GM23338 (cell line): ENCODE measurements around the gene STAT1.

ENCODE experiments used
- CREB1 ChIP-seq: fragments of 250-450 bp; sonication (Bioruptor Pico); IDR thresholded peaks from 2 replicates; pipeline ENCODE4 v1.5.0; 2020; ENCODE audit warnings: low read depth, mild to moderate bottlenecking, moderate library complexity
- CTCF ChIP-seq, 2 experiments: fragments of 200-600 bp in 1 of 2; sonication (generic) in 1 of 2; conservative IDR thresholded peaks; 2 replicates each; pipeline versions ENCODE4 v1.5.1 to v1.6.1; 2016 to 2017; ENCODE audit warnings: antibody characterized with exemption in 2 of 2, low read depth in 2 of 2, mild to moderate bottlenecking in 2 of 2, moderate library complexity in 1 of 2
- ETS1 ChIP-seq: IDR thresholded peaks from 2 replicates; pipeline ENCODE4 v1.6.1; 2016; ENCODE audit warnings: antibody characterized with exemption
- EZH2 ChIP-seq: fragments of 200-600 bp; sonication (generic); IDR thresholded peaks from one replicate; pipeline ENCODE4 v1.8.0; 2017; ENCODE audit warnings: antibody characterized with exemption, mild to moderate bottlenecking, low read depth; ENCODE audit not compliant: unreplicated experiment
- EZH2phosphoT487 ChIP-seq: fragments of 200-600 bp; sonication (generic); IDR thresholded peaks from one replicate; pipeline ENCODE4 v1.8.1; 2018; ENCODE audit warnings: antibody characterized with exemption; ENCODE audit not compliant: unreplicated experiment
- JUNB ChIP-seq: IDR thresholded peaks from one replicate; pipeline ENCODE4 v1.6.1; 2016; ENCODE audit warnings: antibody characterized with exemption; ENCODE audit not compliant: unreplicated experiment
- NANOG ChIP-seq: IDR thresholded peaks from 2 replicates; pipeline ENCODE4 v1.6.1; 2016; ENCODE audit warnings: antibody characterized with exemption, borderline replicate concordance
- POLR2AphosphoS5 ChIP-seq: IDR thresholded peaks from 2 replicates; pipeline ENCODE4 v1.6.1; 2016; ENCODE audit warnings: antibody characterized with exemption, low read depth
- REST ChIP-seq: IDR thresholded peaks from one replicate; pipeline ENCODE4 v1.6.1; 2018; ENCODE audit warnings: antibody characterized with exemption; ENCODE audit not compliant: unreplicated experiment
- STAT1 ChIP-seq: IDR thresholded peaks from one replicate; pipeline ENCODE4 v1.6.1; 2016; ENCODE audit warnings: antibody characterized with exemption; ENCODE audit not compliant: unreplicated experiment
- ZNF331 ChIP-seq: fragments of 250-450 bp; sonication (Bioruptor Pico); IDR thresholded peaks from 2 replicates; pipeline ENCODE4 v1.5.0; 2020; ENCODE audit warnings: low read depth, mild to moderate bottlenecking, moderate library complexity

- no peak for TF ChIP-seq CTCF (conservative IDR thresholded peaks at IDR 0.05; ENCODE audit: low read depth in 2 of 2)
- TF ChIP-seq ZNF331 (CRISPR knock-in tag), result no peak
- TF ChIP-seq CREB1 (CRISPR knock-in tag), result no peak
- TF ChIP-seq JUNB, result no peak
- TF ChIP-seq POLR2AphosphoS5, result no peak
- no peak for TF ChIP-seq REST
- no peak for TF ChIP-seq EZH2
- TF ChIP-seq EZH2phosphoT487, result no peak
- no peak for TF ChIP-seq NANOG
- TF ChIP-seq STAT1, result no peak
- TF ChIP-seq ETS1, result no peak
Measured at GRCh38 chr2:191008286-191008685, 5.7 kb downstream of the STAT1 start.
